GM23338 (cell line): ENCODE measurements around the gene H2BW1. TPM values are rescaled to one million over a fixed set of nuclear protein-coding genes. Genes with fewer than 3 reads are reported as not detected.
"Not testable (repeated sequence)": the region's sequence is repeated elsewhere in the genome, so short reads cannot be mapped to it uniquely, and the experiment has no call there.

Experiments used
- ATAC-seq: fragments of 200-7000 bp; cut with Tn5 transposase; 3 replicates; pipeline ENCODE4 v1.9.1; 2020
- DNase-seq: peaks from one replicate; pipeline ENCODE4 v3.0.0-alpha.2; 2015; ENCODE audit warnings: low spot score
- H2AFZ ChIP-seq: fragments of 200-600 bp; sonication (generic); 2 replicates; pipeline ENCODE4 v1.8.0; 2016; ENCODE audit warnings: antibody characterized with exemption, mild to moderate bottlenecking, moderate library complexity
- H3F3A ChIP-seq: fragments of 200-600 bp; sonication (generic); replicated peaks from 2 replicates; pipeline ENCODE4 v1.8.0; 2017; ENCODE audit warnings: antibody characterized with exemption, mixed run types, low read depth
- H3K27ac ChIP-seq: fragments of 200-600 bp; sonication (generic); 2 replicates; pipeline ENCODE4 v1.6.1; 2016; ENCODE audit warnings: low read depth
- H3K27me3 ChIP-seq: fragments of 200-600 bp; sonication (generic); 2 replicates; pipeline ENCODE4 v1.8.0; 2016; ENCODE audit warnings: mild to moderate bottlenecking, mixed run types, moderate library complexity; ENCODE audit not compliant: insufficient read depth
- H3K36me3 ChIP-seq: fragments of 200-600 bp; sonication (generic); 2 replicates; pipeline ENCODE4 v1.8.0; 2016; ENCODE audit warnings: mild to moderate bottlenecking; ENCODE audit not compliant: insufficient read depth
- H3K4me1 ChIP-seq: fragments of 200-600 bp; sonication (generic); 2 replicates; pipeline ENCODE4 v1.8.0; 2016; ENCODE audit warnings: mild to moderate bottlenecking, moderate library complexity; ENCODE audit not compliant: insufficient read depth
- H3K4me2 ChIP-seq: fragments of 200-600 bp; sonication (generic); 2 replicates; pipeline ENCODE4 v1.7.1; 2017; ENCODE audit warnings: mixed run types
- H3K4me3 ChIP-seq: fragments of 200-600 bp; sonication (generic); 2 replicates; pipeline ENCODE4 v1.6.1; 2016; ENCODE audit warnings: mixed run types
- H3K79me2 ChIP-seq: fragments of 200-600 bp; sonication (generic); replicated peaks from 2 replicates; pipeline ENCODE4 v1.8.0; 2017; ENCODE audit warnings: mild to moderate bottlenecking; ENCODE audit not compliant: insufficient read depth
- H3K9me2 ChIP-seq: fragments of 200-600 bp; sonication (generic); 2 replicates; pipeline ENCODE4 v1.8.0; 2017; ENCODE audit not compliant: insufficient read depth
- H4K20me1 ChIP-seq: fragments of 200-600 bp; sonication (generic); replicated peaks from 2 replicates; pipeline ENCODE4 v1.8.0; 2017; ENCODE audit warnings: mild to moderate bottlenecking; ENCODE audit not compliant: insufficient read depth
- H3K27ac Mint-ChIP-seq: 2 replicates; pipeline ENCODE4 v1.8.0; 2020; ENCODE audit warnings: inconsistent platforms, mild to moderate bottlenecking, moderate library complexity, mixed read lengths
- H3K27me3 Mint-ChIP-seq: 3 replicates; pipeline ENCODE4 v1.8.0; 2022; ENCODE audit warnings: low read depth, mild to moderate bottlenecking, moderate library complexity, mixed read lengths, inconsistent platforms; ENCODE audit not compliant: insufficient read depth, poor library complexity
- H3K36me3 Mint-ChIP-seq: 3 replicates; pipeline ENCODE4 v1.8.0; 2021; ENCODE audit warnings: low read depth, mild to moderate bottlenecking, inconsistent platforms, moderate library complexity, mixed read lengths
- H3K4me1 Mint-ChIP-seq: 3 replicates; pipeline ENCODE4 v1.8.0; 2020; ENCODE audit warnings: mild to moderate bottlenecking, inconsistent platforms, mixed read lengths
- H3K4me3 Mint-ChIP-seq: 3 replicates; pipeline ENCODE4 v1.8.0; 2021; ENCODE audit warnings: moderate library complexity, mild to moderate bottlenecking, inconsistent platforms, mixed read lengths
- H3K9me3 Mint-ChIP-seq: 3 replicates; pipeline ENCODE4 v1.8.0; 2020; ENCODE audit warnings: moderate library complexity, mild to moderate bottlenecking, inconsistent platforms, mixed read lengths
- EZH2 ChIP-seq: fragments of 200-600 bp; sonication (generic); IDR thresholded peaks from one replicate; pipeline ENCODE4 v1.8.0; 2017; ENCODE audit warnings: antibody characterized with exemption, mild to moderate bottlenecking, low read depth; ENCODE audit not compliant: unreplicated experiment
- EZH2phosphoT487 ChIP-seq: fragments of 200-600 bp; sonication (generic); IDR thresholded peaks from one replicate; pipeline ENCODE4 v1.8.1; 2018; ENCODE audit warnings: antibody characterized with exemption; ENCODE audit not compliant: unreplicated experiment
- NANOG ChIP-seq: IDR thresholded peaks from 2 replicates; pipeline ENCODE4 v1.6.1; 2016; ENCODE audit warnings: antibody characterized with exemption, borderline replicate concordance
- POLR2AphosphoS5 ChIP-seq: IDR thresholded peaks from 2 replicates; pipeline ENCODE4 v1.6.1; 2016; ENCODE audit warnings: antibody characterized with exemption, low read depth
- STAT1 ChIP-seq: IDR thresholded peaks from one replicate; pipeline ENCODE4 v1.6.1; 2016; ENCODE audit warnings: antibody characterized with exemption; ENCODE audit not compliant: unreplicated experiment
- ZNF114 ChIP-seq: fragments of 250-450 bp; sonication (Bioruptor Pico); IDR thresholded peaks from 2 replicates; pipeline ENCODE4 v1.5.0; 2020; ENCODE audit warnings: mild to moderate bottlenecking, moderate library complexity
- polyA plus RNA-seq: library from polyadenylated mRNA; unstranded; fragments of >200 nt; fragmentation: Nextera tagmentation; extraction: Ambion mirVana; gene quantifications from 2 replicates; pipeline ENCODE4 v1.2.1, GENCODE V29; 2016
- total RNA-seq: library from RNA; depleted of rRNA; stranded (reverse); fragments of >200 nt; shearing (Covaris generic); gene quantifications from 2 replicates; pipeline ENCODE4 v1.2.3, GENCODE V29; 2014
- TF ChIP-seq, protein P1 (sequence below): fragments of 250-450 bp; sonication (Bioruptor Pico); IDR thresholded peaks from 2 replicates; pipeline ENCODE4 v1.5.0; 2020; ENCODE audit warnings: mild to moderate bottlenecking, moderate library complexity
- TF ChIP-seq, protein P2 (sequence below): IDR thresholded peaks from one replicate; pipeline ENCODE4 v1.6.1; 2018; ENCODE audit warnings: antibody characterized with exemption; ENCODE audit not compliant: unreplicated experiment

Gene H2BW1
- total and polyA plus RNA-seq, 2 experiments from 2014 or later: 0.35 TPM; not detected in 1

DNA sequence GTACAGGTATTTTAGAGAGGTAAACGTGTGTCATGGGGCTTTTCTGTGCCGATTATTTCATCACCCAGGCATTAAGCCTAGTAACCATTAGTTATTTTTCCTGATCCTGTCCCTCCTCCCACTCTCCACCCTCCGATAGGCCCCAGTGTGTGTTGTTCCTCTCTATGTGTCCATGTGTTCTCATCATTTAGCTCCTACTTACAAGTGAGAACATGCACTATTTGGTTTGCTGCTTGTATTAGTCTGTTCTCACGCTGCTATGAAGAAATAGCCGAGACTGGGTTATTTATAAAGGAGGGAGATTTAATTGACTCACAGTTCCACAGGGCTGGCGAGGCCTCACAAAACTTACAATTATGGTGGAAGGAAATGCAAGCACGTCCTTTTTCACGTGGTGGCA is 2.1 kb upstream of the H2BW1 start:
- not testable (repeated sequence) for H3K9me3 Mint-ChIP-seq, H3K4me3 ChIP-seq, ATAC-seq, H3K79me2 ChIP-seq, H3K27ac Mint-ChIP-seq, H3K27ac ChIP-seq, H3K27me3 ChIP-seq, H3K4me1 ChIP-seq, H3K27me3 Mint-ChIP-seq, H3K9me2 ChIP-seq, H2AFZ ChIP-seq, H3K4me3 Mint-ChIP-seq, H3K36me3 Mint-ChIP-seq, DNase-seq, H3K4me2 ChIP-seq, H4K20me1 ChIP-seq, H3K36me3 ChIP-seq, H3K4me1 Mint-ChIP-seq, H3F3A ChIP-seq

DNA sequence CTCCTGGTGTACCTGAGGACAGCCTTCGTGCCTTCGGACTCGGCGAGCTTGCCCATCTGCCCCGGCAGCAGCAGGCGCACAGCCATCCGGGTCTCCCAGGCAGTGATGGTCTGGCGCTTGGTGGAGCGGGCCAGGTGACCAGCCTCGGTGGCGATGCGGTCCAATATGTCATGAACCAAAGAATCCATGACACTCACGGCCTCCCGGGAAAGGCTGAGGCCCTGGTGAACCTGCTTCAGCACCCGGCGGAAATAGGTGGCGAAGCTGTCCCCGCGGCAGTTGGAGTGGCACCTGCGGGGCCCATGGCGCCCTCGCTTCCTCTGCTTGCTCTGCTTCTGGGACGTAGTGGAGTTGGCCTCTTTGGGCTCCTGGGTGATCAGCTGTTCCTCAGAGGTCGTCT is 350 bp downstream of the H2BW1 start:
- no peak for TF ChIP-seq ZNF114 (CRISPR knock-in tag)
- TF ChIP-seq EZH2phosphoT487: no peak
- H3K9me2 ChIP-seq: no peaks in the 10 kb centered on the region
- no peaks in the 10 kb centered on the region for H3K79me2 ChIP-seq
- Mint-ChIP-seq H3K36me3 (no peaks in the 10 kb centered on the region), H3K27ac (no peak overlapping the region), H3K9me3 (no peaks in the 10 kb centered on the region; the same call in 2 of the 3 replicates), H3K27me3 (no peaks in the 10 kb centered on the region), H3K4me1 (no peaks in the 10 kb centered on the region), H3K4me3 (no peak overlapping the region)
- no peak overlapping the region for H3K27ac ChIP-seq
- H4K20me1 ChIP-seq: no peaks in the 10 kb centered on the region
- no peak overlapping the region for H3K4me2 ChIP-seq
- ATAC-seq (no peak), DNase-seq (no peak)
- no peak overlapping the region for H3K4me3 ChIP-seq
- no peaks in the 10 kb centered on the region for H3K4me1 ChIP-seq
- no peak overlapping the region for H2AFZ ChIP-seq
- no peaks in the 10 kb centered on the region for H3F3A ChIP-seq
- no peaks in the 10 kb centered on the region for H3K27me3 ChIP-seq
- H3K36me3 ChIP-seq: no peaks in the 10 kb centered on the region

GRCh38 chrX:104008831-104009230 is 4.7 kb downstream of the H2BW1 start:
- Mint-ChIP-seq H3K27me3 (peaks cover 3% of the 10 kb centered on the region), H3K9me3 (no peaks in the 10 kb centered on the region), H3K36me3 (no peaks in the 10 kb centered on the region), H3K27ac (no peak overlapping the region), H3K4me1 (no peaks in the 10 kb centered on the region), H3K4me3 (no peak overlapping the region)
- H3K27me3 ChIP-seq: no peaks in the 10 kb centered on the region
- no peak overlapping the region for H3K4me3 ChIP-seq
- DNase-seq: no peak
- H3K27ac ChIP-seq: no peak overlapping the region
- no peak for ATAC-seq
- H3K9me2 ChIP-seq: no peaks in the 10 kb centered on the region
- H3K4me2 ChIP-seq: no peak overlapping the region
- no peaks in the 10 kb centered on the region for H3K4me1 ChIP-seq
- no peaks in the 10 kb centered on the region for H4K20me1 ChIP-seq
- H3K79me2 ChIP-seq: no peaks in the 10 kb centered on the region
- H3F3A ChIP-seq: no peaks in the 10 kb centered on the region
- no peak overlapping the region for H2AFZ ChIP-seq
- H3K36me3 ChIP-seq: no peaks in the 10 kb centered on the region
- TF ChIP-seq STAT1 (no peak), ZNF114 (CRISPR knock-in tag) (no peak), POLR2AphosphoS5 (no peak), EZH2 (no peak), EZH2phosphoT487 (no peak), NANOG (no peak)
- TF ChIP-seq, protein P1, sequence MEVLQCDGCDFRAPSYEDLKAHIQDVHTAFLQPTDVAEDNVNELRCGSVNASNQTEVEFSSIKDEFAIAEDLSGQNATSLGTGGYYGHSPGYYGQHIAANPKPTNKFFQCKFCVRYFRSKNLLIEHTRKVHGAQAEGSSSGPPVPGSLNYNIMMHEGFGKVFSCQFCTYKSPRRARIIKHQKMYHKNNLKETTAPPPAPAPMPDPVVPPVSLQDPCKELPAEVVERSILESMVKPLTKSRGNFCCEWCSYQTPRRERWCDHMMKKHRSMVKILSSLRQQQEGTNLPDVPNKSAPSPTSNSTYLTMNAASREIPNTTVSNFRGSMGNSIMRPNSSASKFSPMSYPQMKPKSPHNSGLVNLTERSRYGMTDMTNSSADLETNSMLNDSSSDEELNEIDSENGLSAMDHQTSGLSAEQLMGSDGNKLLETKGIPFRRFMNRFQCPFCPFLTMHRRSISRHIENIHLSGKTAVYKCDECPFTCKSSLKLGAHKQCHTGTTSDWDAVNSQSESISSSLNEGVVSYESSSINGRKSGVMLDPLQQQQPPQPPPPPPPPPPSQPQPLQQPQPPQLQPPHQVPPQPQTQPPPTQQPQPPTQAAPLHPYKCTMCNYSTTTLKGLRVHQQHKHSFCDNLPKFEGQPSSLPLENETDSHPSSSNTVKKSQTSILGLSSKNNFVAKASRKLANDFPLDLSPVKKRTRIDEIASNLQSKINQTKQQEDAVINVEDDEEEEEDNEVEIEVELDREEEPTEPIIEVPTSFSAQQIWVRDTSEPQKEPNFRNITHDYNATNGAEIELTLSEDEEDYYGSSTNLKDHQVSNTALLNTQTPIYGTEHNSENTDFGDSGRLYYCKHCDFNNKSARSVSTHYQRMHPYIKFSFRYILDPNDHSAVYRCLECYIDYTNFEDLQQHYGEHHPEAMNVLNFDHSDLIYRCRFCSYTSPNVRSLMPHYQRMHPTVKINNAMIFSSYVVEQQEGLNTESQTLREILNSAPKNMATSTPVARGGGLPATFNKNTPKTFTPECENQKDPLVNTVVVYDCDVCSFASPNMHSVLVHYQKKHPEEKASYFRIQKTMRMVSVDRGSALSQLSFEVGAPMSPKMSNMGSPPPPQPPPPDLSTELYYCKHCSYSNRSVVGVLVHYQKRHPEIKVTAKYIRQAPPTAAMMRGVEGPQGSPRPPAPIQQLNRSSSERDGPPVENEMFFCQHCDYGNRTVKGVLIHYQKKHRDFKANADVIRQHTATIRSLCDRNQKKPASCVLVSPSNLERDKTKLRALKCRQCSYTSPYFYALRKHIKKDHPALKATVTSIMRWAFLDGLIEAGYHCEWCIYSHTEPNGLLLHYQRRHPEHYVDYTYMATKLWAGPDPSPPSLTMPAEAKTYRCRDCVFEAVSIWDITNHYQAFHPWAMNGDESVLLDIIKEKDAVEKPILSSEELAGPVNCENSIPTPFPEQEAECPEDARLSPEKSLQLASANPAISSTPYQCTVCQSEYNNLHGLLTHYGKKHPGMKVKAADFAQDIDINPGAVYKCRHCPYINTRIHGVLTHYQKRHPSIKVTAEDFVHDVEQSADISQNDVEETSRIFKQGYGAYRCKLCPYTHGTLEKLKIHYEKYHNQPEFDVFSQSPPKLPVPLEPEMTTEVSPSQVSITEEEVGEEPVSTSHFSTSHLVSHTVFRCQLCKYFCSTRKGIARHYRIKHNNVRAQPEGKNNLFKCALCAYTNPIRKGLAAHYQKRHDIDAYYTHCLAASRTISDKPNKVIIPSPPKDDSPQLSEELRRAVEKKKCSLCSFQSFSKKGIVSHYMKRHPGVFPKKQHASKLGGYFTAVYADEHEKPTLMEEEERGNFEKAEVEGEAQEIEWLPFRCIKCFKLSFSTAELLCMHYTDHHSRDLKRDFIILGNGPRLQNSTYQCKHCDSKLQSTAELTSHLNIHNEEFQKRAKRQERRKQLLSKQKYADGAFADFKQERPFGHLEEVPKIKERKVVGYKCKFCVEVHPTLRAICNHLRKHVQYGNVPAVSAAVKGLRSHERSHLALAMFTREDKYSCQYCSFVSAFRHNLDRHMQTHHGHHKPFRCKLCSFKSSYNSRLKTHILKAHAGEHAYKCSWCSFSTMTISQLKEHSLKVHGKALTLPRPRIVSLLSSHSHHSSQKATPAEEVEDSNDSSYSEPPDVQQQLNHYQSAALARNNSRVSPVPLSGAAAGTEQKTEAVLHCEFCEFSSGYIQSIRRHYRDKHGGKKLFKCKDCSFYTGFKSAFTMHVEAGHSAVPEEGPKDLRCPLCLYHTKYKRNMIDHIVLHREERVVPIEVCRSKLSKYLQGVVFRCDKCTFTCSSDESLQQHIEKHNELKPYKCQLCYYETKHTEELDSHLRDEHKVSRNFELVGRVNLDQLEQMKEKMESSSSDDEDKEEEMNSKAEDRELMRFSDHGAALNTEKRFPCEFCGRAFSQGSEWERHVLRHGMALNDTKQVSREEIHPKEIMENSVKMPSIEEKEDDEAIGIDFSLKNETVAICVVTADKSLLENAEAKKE (CRISPR knock-in tag): no peak
- TF ChIP-seq, protein P2, sequence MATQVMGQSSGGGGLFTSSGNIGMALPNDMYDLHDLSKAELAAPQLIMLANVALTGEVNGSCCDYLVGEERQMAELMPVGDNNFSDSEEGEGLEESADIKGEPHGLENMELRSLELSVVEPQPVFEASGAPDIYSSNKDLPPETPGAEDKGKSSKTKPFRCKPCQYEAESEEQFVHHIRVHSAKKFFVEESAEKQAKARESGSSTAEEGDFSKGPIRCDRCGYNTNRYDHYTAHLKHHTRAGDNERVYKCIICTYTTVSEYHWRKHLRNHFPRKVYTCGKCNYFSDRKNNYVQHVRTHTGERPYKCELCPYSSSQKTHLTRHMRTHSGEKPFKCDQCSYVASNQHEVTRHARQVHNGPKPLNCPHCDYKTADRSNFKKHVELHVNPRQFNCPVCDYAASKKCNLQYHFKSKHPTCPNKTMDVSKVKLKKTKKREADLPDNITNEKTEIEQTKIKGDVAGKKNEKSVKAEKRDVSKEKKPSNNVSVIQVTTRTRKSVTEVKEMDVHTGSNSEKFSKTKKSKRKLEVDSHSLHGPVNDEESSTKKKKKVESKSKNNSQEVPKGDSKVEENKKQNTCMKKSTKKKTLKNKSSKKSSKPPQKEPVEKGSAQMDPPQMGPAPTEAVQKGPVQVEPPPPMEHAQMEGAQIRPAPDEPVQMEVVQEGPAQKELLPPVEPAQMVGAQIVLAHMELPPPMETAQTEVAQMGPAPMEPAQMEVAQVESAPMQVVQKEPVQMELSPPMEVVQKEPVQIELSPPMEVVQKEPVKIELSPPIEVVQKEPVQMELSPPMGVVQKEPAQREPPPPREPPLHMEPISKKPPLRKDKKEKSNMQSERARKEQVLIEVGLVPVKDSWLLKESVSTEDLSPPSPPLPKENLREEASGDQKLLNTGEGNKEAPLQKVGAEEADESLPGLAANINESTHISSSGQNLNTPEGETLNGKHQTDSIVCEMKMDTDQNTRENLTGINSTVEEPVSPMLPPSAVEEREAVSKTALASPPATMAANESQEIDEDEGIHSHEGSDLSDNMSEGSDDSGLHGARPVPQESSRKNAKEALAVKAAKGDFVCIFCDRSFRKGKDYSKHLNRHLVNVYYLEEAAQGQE: no peak
